Stimulated activated naive CD4-positive, alpha-beta T cell treated with Interleukin-2 at 50 U/mL for 16 hours (primary cell): ENCODE results near the gene PLXNA2.

Experiments
- DNase-seq: peaks from one replicate; lab custom pipeline; 2025; lab: John Stamatoyannopoulos, UW

PLXNA2 gene, protein sequence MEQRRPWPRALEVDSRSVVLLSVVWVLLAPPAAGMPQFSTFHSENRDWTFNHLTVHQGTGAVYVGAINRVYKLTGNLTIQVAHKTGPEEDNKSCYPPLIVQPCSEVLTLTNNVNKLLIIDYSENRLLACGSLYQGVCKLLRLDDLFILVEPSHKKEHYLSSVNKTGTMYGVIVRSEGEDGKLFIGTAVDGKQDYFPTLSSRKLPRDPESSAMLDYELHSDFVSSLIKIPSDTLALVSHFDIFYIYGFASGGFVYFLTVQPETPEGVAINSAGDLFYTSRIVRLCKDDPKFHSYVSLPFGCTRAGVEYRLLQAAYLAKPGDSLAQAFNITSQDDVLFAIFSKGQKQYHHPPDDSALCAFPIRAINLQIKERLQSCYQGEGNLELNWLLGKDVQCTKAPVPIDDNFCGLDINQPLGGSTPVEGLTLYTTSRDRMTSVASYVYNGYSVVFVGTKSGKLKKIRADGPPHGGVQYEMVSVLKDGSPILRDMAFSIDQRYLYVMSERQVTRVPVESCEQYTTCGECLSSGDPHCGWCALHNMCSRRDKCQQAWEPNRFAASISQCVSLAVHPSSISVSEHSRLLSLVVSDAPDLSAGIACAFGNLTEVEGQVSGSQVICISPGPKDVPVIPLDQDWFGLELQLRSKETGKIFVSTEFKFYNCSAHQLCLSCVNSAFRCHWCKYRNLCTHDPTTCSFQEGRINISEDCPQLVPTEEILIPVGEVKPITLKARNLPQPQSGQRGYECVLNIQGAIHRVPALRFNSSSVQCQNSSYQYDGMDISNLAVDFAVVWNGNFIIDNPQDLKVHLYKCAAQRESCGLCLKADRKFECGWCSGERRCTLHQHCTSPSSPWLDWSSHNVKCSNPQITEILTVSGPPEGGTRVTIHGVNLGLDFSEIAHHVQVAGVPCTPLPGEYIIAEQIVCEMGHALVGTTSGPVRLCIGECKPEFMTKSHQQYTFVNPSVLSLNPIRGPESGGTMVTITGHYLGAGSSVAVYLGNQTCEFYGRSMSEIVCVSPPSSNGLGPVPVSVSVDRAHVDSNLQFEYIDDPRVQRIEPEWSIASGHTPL (N-terminal part only)

DNA sequence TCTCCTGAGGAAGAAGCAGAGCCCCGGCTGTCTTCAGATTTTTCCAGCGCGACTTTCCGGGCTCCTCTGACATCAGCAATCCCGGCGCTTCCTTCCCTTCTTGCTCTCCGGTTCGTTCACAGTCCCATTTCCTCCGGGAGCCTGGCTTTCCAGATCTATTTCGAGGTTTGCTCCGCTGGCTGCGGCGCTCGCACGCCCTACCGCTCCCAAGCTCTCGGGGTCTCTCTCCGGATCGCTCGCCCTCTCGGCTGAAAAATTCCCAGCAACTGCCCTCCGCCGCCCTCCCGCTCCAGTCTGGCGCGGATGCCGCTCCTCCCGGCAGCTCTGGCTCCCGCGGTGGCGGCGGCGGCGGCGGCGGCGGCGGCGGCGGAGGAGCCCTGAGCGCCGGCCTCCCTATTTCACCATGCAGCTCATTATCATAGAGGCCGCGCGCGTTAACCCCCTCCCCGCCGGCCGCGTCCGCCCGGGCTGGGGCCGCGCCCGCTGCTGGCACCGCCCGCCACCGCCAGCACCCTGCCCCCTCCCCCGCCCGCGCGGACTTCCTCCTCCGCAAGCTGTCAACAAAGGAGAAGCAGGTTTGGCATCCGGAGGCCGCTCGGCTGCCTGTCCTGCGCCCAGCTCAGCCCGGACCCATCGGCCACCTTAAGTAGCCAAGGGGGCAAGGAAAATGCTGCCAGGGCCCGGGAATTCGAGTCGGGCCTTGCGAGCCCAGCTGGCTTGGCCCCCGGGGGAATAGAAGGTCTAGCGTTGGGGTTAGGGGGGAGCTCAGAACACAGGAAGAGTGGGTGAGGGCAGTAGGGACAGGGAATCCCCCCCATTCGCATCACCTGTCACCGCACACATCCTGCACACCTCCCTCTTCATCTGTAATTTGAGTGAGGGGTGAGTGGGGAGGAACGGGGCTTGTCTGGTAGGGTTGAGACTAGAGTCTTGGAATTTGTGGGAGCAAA is at the start of gene PLXNA2:
PLXNA2 (minus strand) TSS at position 418 of the 950 bp plus-strand sequence. CDS start 26,462 bp downstream, outside the sequence.
- DNase-seq, result peak; percentile 59

GRCh38 chr1:208292908-208293307 is 48.7 kb upstream of the PLXNA2 start:
- no peak for DNase-seq

- no peak for DNase-seq
Observed at GRCh38 chr1:208291923-208292711, 47.9 kb upstream of the PLXNA2 start.

DNA sequence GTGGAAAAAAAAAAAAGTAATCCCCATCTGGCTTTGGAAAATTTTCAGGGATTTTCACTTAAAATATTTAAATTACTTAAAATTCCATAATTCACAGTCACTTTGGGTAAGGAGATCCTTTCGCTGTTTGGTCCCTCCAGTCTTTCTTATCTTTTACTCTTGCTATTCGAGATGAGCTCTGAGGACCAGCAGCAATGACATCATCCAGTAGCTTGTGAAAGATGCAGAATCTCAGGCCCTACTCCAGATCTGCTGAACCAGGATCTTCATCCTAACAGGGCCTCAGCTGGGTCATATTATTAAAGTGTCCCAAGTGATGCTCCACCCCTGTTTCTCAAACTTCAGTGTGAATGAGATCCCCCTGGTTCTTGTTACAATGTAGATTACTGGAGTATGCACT is 46.9 kb upstream of the PLXNA2 start:
- DNase-seq, result no peak

GRCh38 chr1:208289716-208290115 is 45.5 kb upstream of the PLXNA2 start:
- no peak for DNase-seq

GRCh38 chr1:208288495-208288894 is 44.3 kb upstream of the PLXNA2 start:
- DNase-seq, result no peak

- DNase-seq, result no peak
Observed at GRCh38 chr1:208280681-208281450, 36.7 kb upstream of the PLXNA2 start.

DNA sequence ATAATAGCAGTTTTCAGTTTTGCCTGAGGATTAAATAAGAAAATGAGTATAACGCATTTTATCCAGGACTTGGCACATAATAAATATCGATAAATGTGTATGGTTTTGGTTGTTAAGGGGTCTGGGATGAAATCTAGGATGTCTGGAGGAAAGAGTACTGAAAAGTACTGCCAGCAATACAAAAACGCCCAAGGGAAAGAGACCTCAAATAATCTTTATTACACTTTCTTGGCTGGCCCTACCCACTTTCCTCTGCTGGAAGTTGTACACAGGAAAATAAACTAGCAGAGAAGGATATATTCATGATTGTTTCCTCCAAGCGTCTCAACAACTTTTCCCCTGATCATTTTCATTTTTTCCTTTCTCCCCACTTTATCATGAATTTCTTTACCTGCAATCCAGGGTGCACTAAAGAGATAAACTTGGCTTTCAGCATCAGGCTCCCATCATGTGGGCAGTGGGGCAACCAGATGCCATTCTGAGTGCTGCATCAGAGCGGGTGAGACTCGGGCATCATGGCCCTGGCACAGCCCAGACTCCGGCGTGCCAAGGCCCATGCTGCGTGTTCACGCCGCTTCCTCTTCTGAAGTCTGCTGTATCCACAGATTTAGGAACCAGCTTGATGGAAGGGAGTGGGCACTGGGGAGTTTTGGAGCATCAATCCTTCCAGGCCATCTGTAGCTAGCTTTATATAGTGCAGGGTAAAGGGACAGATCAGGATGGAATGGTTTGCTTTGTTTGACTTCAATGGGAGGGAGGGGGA is 35.8 kb upstream of the PLXNA2 start:
- DNase-seq, result no peak

- DNase-seq, result no peak
Observed at GRCh38 chr1:208278638-208279037, 34.5 kb upstream of the PLXNA2 start.

DNA sequence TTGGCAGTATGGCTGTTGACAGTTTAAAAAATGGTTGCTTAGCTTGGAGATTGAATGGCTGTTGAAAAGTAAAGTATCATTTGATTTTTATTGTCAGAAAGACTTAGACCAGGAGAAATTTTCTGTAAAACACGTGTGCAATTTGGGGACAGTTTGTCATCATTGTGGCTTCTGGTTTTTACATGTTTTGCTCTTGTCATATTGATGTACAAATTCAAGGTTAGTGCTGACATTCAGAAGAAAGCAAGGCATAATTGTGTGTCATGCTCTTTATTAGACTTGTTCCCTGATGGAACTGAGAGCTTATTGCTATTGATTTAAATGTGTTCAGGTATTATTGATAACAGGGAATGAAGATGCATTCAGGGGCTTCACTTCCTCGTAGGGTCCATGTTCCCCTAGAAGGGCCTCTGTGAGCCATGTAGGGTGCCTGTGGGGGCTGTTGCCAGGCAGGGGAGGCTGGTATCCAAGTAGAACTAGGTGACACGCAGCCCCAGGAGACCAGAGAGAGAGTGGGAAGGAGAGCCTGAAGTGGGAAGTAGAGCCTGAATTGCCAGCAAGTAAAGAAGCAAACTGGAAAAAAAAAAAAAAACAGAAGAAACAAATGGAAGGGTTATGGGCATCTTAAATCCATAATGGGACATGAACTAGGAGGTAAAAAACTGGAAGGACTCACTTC is 32.7 kb upstream of the PLXNA2 start:
- DNase-seq, result no peak

DNA sequence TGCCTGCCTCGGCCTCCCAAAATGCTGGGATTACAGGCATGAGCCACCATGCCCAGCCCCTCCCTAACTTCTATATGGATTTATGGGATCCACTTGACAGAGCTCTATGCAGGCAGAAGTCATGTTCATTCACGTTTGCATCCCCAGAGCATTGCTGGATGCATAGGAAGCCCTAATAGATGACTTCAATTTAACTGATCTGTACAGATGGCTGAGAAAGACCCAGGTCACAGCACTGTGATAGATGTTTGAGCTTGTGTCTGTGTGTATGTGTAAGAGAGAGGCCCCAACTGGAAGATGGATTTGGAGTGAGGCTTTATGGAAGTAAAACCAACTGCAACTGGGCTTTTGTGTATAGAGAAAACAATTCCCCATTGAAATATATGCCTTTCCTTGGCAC is 30.9 kb upstream of the PLXNA2 start:
- no peak for DNase-seq

DNA sequence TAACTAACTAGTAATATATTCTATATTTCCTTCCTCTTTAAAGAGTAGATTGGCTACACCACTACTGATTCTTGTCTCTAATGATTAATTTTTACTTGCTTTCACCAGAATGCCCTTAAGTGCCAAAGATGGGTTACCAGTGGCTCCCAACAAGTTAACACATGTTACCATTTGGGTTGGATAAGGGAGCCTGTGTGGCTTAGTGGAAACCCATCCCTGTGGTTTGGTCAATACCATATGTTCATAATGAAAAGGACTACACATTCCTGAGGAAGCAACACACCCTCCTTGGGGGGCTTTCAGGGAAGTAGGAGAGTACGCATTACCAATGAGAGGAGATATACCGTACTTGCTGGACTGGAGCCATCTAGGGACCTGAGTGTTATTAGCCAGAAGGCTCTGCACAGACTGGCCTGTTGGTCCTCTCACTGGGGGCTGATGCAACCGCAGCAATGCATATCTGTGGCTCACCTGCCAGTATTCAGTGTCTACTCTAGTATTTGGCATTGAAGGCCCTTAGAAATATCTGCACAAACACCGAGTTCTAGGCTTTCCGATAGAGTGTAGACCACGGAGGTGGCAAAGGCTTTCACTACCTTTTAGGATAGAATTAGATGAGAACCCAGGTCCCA is 29.3 kb upstream of the PLXNA2 start:
- no peak for DNase-seq

DNA sequence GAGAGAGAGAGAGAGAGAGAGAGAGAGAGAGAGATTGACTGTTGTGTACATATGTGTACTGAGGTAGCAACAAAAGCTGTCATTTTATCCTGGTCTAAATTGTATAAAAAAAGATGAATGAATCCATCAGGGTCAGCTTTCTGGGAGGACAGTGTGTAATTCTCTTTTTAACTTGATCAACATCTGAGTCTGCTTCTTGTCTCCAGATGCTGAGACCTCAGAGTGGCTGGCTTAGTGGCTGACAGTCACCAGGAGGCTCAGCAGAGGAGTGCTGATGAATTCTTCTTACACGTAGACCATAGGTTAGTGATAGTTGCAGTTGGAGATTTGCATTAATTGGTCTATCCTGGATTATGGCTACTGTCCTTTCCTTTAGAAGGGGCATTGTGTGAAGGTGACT is 28.5 kb upstream of the PLXNA2 start:
- no peak for DNase-seq

DNA sequence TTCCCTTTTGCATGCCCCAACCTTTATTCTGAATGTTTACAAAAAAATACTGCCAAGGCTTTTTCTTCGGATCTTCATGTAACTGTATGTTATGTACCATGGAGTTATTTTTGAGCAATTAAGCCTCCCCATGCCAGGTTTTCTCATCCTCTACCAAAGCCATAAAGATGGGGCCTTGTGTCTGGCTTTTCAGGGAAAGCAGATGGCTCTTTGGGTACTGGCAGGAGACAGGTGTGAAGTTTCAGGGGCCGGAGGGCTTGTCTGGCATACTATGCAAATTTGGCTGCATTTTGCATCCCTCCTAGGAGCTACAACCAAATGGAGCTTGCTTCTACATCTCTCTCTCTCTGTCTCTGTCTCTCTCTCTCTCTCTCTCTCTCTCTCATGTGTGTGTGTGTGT is 28.1 kb upstream of the PLXNA2 start:
- DNase-seq, result no peak

GRCh38 chr1:208271236-208271635 is 27.1 kb upstream of the PLXNA2 start:
- DNase-seq, result no peak

DNA sequence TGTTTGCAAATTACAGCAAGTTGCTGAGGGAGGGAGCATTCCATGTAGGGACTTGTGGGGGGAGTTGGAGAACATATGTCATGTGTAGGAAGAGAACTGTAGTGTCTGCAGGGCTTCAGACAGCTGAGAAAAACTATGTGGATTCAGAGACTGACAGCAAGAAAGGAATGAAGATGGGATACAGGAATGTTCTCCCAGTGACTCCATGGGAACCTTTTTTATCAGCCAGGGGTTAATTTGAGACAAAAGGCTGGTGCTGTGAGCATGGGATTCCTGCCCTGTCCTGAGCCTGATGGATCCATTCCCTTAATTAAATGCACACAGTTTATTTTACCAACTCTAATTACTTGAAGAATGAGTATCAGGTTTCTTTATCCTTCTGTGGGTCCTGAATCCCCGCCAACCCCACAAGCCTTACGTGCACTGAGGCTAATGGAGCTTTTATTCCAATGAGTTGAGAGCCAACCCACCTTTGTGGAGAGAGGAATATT is 26.5 kb upstream of the PLXNA2 start:
- DNase-seq, result no peak

DNA sequence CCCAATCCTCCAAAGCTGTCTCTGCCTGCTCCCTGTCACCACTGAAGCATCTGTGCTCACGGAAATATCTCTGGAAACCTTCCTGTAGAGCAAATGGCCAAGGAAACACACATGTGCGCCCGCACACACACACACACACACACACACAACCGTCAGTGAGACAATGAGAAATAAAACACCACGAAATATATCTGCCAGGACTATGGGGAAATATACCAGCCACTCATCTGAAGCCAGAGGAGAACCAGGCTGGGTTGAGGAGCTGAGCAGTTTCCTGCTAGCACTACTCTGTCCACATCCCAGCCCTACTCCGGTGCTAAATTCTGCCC is 25.1 kb upstream of the PLXNA2 start:
- no peak for DNase-seq
